Body of pancreas (tissue), 4 donors: ENCODE measurements around the gene NRIP1. TPM values are rescaled to one million over a fixed set of nuclear protein-coding genes. Genes with fewer than 3 reads are reported as not detected.

Source experiments
- ATAC-seq: fragments of 150-250 bp; one replicate; pipeline ENCODE4 v1.9.1; 2016
- DNase-seq, 4 donors: peaks; one replicate each; pipeline ENCODE4 v3.0.0-alpha.2; 2019
- H3K27ac ChIP-seq, 4 donors: fragments of 200-600 bp; sonication (generic); 1 replicate in 3 of 4; 2 replicates in 1 of 4; pipeline versions ENCODE4 v1.5.1 to v1.6.1; 2016 to 2019; ENCODE audit warnings: mild to moderate bottlenecking in 1 of 4, mixed read lengths in 1 of 4, moderate library complexity in 1 of 4
- H3K27me3 ChIP-seq, 2 donors: fragments of 200-600 bp; sonication (generic); one replicate each; pipeline ENCODE4 v1.6.0; 2016; ENCODE audit warnings: mild to moderate bottlenecking in 1 of 2
- H3K36me3 ChIP-seq, 2 donors: fragments of 200-600 bp; sonication (generic); replicated peaks in 1 of 2; 2 replicates each; pipeline ENCODE4 v1.5.1; 2016; ENCODE audit warnings: low read depth in 2 of 2; ENCODE audit not compliant: insufficient read depth in 1 of 2
- H3K4me1 ChIP-seq: fragments of 200-600 bp; sonication (generic); one replicate; pipeline ENCODE4 v1.6.0; 2016
- H3K4me3 ChIP-seq, 2 donors: fragments of 200-600 bp; sonication (generic); 1 replicate in 1 of 2; 2 replicates in 1 of 2; pipeline ENCODE4 v1.5.1; 2016 to 2019
- H3K9me3 ChIP-seq, 3 donors: fragments of 200-600 bp; sonication (generic); 1 replicate in 2 of 3; 2 replicates in 1 of 3; pipeline ENCODE4 v1.5.1; 2016
- POLR2A ChIP-seq, 3 donors: fragments of 450-650 bp; IDR thresholded peaks; one replicate each; pipeline ENCODE4 v1.6.1; 2016; ENCODE audit warnings: antibody characterized with exemption in 3 of 3, mild to moderate bottlenecking in 2 of 3
- WGBS, 2 donors: methylation state at CpG; one replicate each; pipeline ENCODE4 v1.1.5; 2017; 5-methylcytosine and 5-hydroxymethylcytosine counted together
- intact Hi-C: fragments of 100-400 bp; cut with DNase I; formaldehyde crosslinking; loops from one replicate; pipeline ENCODE4 v1.15.1; 2023
- total RNA-seq, 2 donors: library from RNA; depleted of rRNA; stranded (reverse); fragments of >200 nt; gene quantifications; one replicate each; pipeline ENCODE4 v1.1.0, GENCODE V29; 2016
- TF ChIP-seq, protein P1 (sequence below), 7 experiments: fragments of 450-650 bp in 4 of 7; fragments of 200-600 bp in 3 of 7; sonication (generic) in 3 of 7; IDR thresholded peaks; one replicate each; pipeline ENCODE4 v1.5.1; 2016 to 2019; ENCODE audit warnings: antibody characterized with exemption in 7 of 7

The NRIP1 gene
- total RNA-seq, 2 donors from 2014 or later, result 18.5 to 27.8 TPM

DNA sequence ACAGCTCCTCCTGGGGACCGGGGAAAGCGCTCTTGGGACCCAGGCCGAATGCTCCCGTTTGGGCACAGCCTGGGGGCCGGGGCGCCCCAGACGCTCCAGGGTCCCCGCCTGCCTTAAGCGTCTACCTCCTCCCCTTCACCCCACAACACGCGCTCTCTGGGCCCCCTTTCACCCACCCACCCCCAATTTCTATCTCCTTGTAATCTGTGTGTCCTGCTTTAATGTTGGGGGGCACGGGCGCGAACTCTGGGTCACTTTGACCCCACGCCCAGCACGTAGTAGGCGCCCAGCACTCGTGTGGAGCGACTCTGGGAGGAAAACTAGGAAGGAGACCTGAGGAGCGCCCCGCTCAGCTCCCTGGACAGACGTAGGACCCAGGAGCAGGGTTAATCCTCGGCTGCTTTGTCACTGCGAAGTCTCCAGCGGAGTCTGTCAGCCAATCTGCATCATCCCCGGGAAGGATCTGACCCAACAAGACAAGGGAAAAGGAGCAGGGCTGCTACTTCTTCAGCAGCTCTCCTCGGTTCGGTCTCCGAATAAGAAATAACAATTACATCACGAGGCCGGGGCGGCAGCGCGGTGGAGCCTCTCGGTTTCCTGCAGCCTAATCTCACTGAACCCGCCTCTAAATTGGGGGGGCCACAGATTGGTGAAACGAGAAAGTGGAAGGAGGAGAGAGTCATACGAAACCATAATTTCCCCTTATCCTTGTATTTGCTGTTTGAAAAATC lies 757 bp upstream of the NRIP1 start:
- WGBS, 2 donors, result 0% methylated on average over 27 to 38 of the region's 38 CpGs
- Histone ChIP-seq H3K27ac (peak overlapping the region; percentile 87 to 97 (median 96)), H3K27me3 (no peaks in the 10 kb centered on the region), H3K36me3 (no peaks in the 10 kb centered on the region), H3K4me3 (peak overlapping the region; percentile 39 to 76), H3K4me1 (peaks cover 23% of the 10 kb centered on the region), H3K9me3 (no peaks in the 10 kb centered on the region)
- ATAC-seq (peak; percentile 41), DNase-seq (peak; percentile 70 to 89 (median 80))
- TF ChIP-seq, protein P1, sequence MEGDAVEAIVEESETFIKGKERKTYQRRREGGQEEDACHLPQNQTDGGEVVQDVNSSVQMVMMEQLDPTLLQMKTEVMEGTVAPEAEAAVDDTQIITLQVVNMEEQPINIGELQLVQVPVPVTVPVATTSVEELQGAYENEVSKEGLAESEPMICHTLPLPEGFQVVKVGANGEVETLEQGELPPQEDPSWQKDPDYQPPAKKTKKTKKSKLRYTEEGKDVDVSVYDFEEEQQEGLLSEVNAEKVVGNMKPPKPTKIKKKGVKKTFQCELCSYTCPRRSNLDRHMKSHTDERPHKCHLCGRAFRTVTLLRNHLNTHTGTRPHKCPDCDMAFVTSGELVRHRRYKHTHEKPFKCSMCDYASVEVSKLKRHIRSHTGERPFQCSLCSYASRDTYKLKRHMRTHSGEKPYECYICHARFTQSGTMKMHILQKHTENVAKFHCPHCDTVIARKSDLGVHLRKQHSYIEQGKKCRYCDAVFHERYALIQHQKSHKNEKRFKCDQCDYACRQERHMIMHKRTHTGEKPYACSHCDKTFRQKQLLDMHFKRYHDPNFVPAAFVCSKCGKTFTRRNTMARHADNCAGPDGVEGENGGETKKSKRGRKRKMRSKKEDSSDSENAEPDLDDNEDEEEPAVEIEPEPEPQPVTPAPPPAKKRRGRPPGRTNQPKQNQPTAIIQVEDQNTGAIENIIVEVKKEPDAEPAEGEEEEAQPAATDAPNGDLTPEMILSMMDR (IDR thresholded peaks at IDR 0.05), result no peak
- TF ChIP-seq POLR2A (IDR thresholded peaks at IDR 0.05), result peak; percentile 52 to 88 (median 87)
- intact Hi-C loops, result no loop called here

GRCh38 chr21:15063814-15064575 lies 805 bp downstream of the NRIP1 start:
- ATAC-seq, result peak; percentile 13
- 0 to 1% methylated on average over 5 to 27 of the region's 58 CpGs for WGBS, 2 donors
- no peaks in the 10 kb centered on the region for H3K36me3 ChIP-seq
- peaks cover 37% of the 10 kb centered on the region for H3K4me1 ChIP-seq
- peak; percentile 54 to 61 (median 58) for DNase-seq
- TF ChIP-seq, protein P1 (IDR thresholded peaks at IDR 0.05), result no peak
- peak in 2 of 3 donors; percentile 26 to 30 for TF ChIP-seq POLR2A (IDR thresholded peaks at IDR 0.05)
- peak overlapping the region; percentile 86 to 89 for H3K4me3 ChIP-seq
- H3K27ac ChIP-seq, result peak overlapping the region; percentile 87 to 97 (median 96)
- no peaks in the 10 kb centered on the region for H3K9me3 ChIP-seq
- intact Hi-C loops, result loop anchor here (5.0 kb wide), 1 partner anchor 418 kb away; no protein-coding TSS in a partner anchor
- no peaks in the 10 kb centered on the region for H3K27me3 ChIP-seq

- ATAC-seq (no peak), DNase-seq (peak in 1 of 4 donors; percentile 6)
- intact Hi-C loops, result loop anchor here (5.0 kb wide), 1 partner anchor 419 kb away; no protein-coding TSS in a partner anchor
- Histone ChIP-seq H3K36me3 (no peaks in the 10 kb centered on the region), H3K4me1 (peaks cover 43% of the 10 kb centered on the region), H3K27ac (peak overlapping the region in 3 of 4 donors; percentile 95 to 97 (median 97)), H3K27me3 (no peaks in the 10 kb centered on the region), H3K9me3 (no peaks in the 10 kb centered on the region), H3K4me3 (peak overlapping the region; percentile 86 to 89)
- no peak for TF ChIP-seq POLR2A (IDR thresholded peaks at IDR 0.05)
- TF ChIP-seq, protein P1 (IDR thresholded peaks at IDR 0.05), result no peak
- WGBS, 2 donors, result 2 to 3% methylated on average over 11 of the region's 11 CpGs
Measured at GRCh38 chr21:15063081-15063813, 1.6 kb downstream of the NRIP1 start.

DNA sequence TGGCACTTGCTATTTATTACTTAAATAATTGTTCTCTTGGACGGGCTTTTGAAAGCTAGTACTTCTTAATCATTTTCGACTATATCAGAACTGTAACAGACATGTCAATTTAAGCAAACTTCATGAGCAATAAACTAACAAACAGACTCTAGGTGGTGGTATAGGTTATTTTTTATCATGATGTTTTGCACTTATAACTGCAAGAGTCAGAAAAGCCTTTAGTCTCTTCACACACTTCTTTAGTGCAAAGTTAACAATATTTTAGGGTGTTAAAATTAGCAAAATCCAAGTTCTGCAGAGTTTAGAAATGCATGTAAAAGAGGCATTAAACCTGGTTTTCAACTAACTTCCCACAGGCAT lies 2.2 kb downstream of the NRIP1 start:
- 5 to 6% methylated on average over 2 of the region's 2 CpGs for WGBS, 2 donors
- Histone ChIP-seq H3K9me3 (no peaks in the 10 kb centered on the region), H3K27ac (no peak overlapping the region), H3K36me3 (no peaks in the 10 kb centered on the region), H3K27me3 (no peaks in the 10 kb centered on the region), H3K4me1 (peaks cover 50% of the 10 kb centered on the region), H3K4me3 (peak overlapping the region in 1 of 2 donors; percentile 86)
- intact Hi-C loops, result loop anchor here (5.0 kb wide), 1 partner anchor 420 kb away; no protein-coding TSS in a partner anchor
- no peak for DNase-seq
- ATAC-seq, result no peak
- TF ChIP-seq, protein P1 (IDR thresholded peaks at IDR 0.05), result peak in 5 of 7 experiments; percentile 16 to 39 (median 28)
- no peak for TF ChIP-seq POLR2A (IDR thresholded peaks at IDR 0.05)
